ENCODE data around the gene RCL1. TPM values are rescaled to one million over a fixed set of nuclear protein-coding genes. Genes with fewer than 3 reads are reported as not detected.

Gene RCL1
- total RNA-seq, 2 donors from 2014 or later = 27.0 to 49.4 TPM

GRCh38 chr9:4796530-4796929, 3.8 kb downstream of the RCL1 start:
- peaks cover 43% of the 10 kb centered on the region for H3K4me1 ChIP-seq
- WGBS, 2 donors = 95 to 97% methylated on average over 2 of the region's 2 CpGs
- no peaks in the 10 kb centered on the region for H3K9me3 ChIP-seq
- TF ChIP-seq CTCF (IDR thresholded peaks at IDR 0.05) = no peak
- intact Hi-C loops (cut with DNase I) = no loop called here
- H3K27ac ChIP-seq = no peak overlapping the region
- ATAC-seq (no peak), DNase-seq (no peak)
- H3K36me3 ChIP-seq (replicated peaks in 1 of 2; ENCODE audit: insufficient read depth in 1 of 2, low read depth in 2 of 2) = no peaks in the 10 kb centered on the region
- no peak overlapping the region for H3K4me3 ChIP-seq
- no peaks in the 10 kb centered on the region for H3K27me3 ChIP-seq

- Histone ChIP-seq H3K4me3 (no peak overlapping the region), H3K9me3 (no peaks in the 10 kb centered on the region), H3K36me3 (replicated peaks in 1 of 2; ENCODE audit: insufficient read depth in 1 of 2, low read depth in 2 of 2) (no peaks in the 10 kb centered on the region), H3K27ac (peak overlapping the region in 1 of 4 donors; percentile 22), H3K4me1 (peaks cover 38% of the 10 kb centered on the region), H3K27me3 (no peaks in the 10 kb centered on the region)
- no peak for ATAC-seq
- 90 to 94% methylated on average over 4 of the region's 4 CpGs for WGBS, 2 donors
- intact Hi-C loops (cut with DNase I) = no loop called here
- no peak for DNase-seq
- TF ChIP-seq CTCF (IDR thresholded peaks at IDR 0.05) (peak; percentile 12 to 51 (median 46)), POLR2A (IDR thresholded peaks at IDR 0.05) (no peak)
These were observed 4.5 kb downstream of the RCL1 start for GRCh38 chr9:4796988-4797853.

- intact Hi-C loops (cut with DNase I) = no loop called here
- H3K27ac ChIP-seq = peak overlapping the region in 1 of 4 donors; percentile 22
- DNase-seq = no peak
These were observed 5.1 kb downstream of the RCL1 start for GRCh38 chr9:4797854-4798150.

GRCh38 chr9:4798281-4799032, 5.7 kb downstream of the RCL1 start:
- peaks cover 37% of the 10 kb centered on the region for H3K4me1 ChIP-seq
- TF ChIP-seq CTCF (IDR thresholded peaks at IDR 0.05) (no peak), POLR2A (IDR thresholded peaks at IDR 0.05) (no peak)
- ATAC-seq (no peak), DNase-seq (no peak)
- no peaks in the 10 kb centered on the region for H3K36me3 ChIP-seq (replicated peaks in 1 of 2; ENCODE audit: insufficient read depth in 1 of 2, low read depth in 2 of 2)
- H3K9me3 ChIP-seq = no peaks in the 10 kb centered on the region
- WGBS, 2 donors = 91% methylated on average over 2 of the region's 2 CpGs
- peak overlapping the region in 1 of 4 donors; percentile 22 for H3K27ac ChIP-seq
- no peaks in the 10 kb centered on the region for H3K27me3 ChIP-seq
- intact Hi-C loops (cut with DNase I) = no loop called here
- no peak overlapping the region for H3K4me3 ChIP-seq

More at GRCh38 chr9:4797854-4798150, 5.1 kb downstream of the RCL1 start:
- peaks cover 37% of the 10 kb centered on the region for H3K4me1 ChIP-seq
- no peaks in the 10 kb centered on the region for H3K27me3 ChIP-seq
- 27 to 34% methylated on average over 4 of the region's 4 CpGs for WGBS, 2 donors
- no peak for ATAC-seq
- H3K36me3 ChIP-seq (replicated peaks in 1 of 2; ENCODE audit: insufficient read depth in 1 of 2, low read depth in 2 of 2) = no peaks in the 10 kb centered on the region
- no peak for TF ChIP-seq POLR2A (IDR thresholded peaks at IDR 0.05)
- TF ChIP-seq CTCF (IDR thresholded peaks at IDR 0.05) = no peak
- no peaks in the 10 kb centered on the region for H3K9me3 ChIP-seq
- no peak overlapping the region for H3K4me3 ChIP-seq
